ENCODE measurements around the gene FBXL20.

FBXL20 gene

GRCh38 chr17:39238311-39238972 lies 163.0 kb downstream of the FBXL20 start (continued):
- TF ChIP-seq ZNF558 (tag by site-specific recombination; IDR thresholded peaks at IDR 0.05) (no peak), ZNF792 (tag by site-specific recombination; IDR thresholded peaks at IDR 0.05) (no peak), ZSCAN16 (tag by site-specific recombination; IDR thresholded peaks at IDR 0.05) (no peak), ZBTB7A (tag by site-specific recombination; IDR thresholded peaks at IDR 0.05; ENCODE audit: low read depth) (no peak), BCL6B (tag by site-specific recombination; IDR thresholded peaks at IDR 0.05) (no peak), ZFP69B (tag by site-specific recombination; IDR thresholded peaks at IDR 0.05) (no peak), ZIC2 (tag by site-specific recombination; IDR thresholded peaks at IDR 0.05) (no peak), ZNF10 (tag by site-specific recombination; IDR thresholded peaks at IDR 0.05) (no peak), INSM2 (tag by site-specific recombination; IDR thresholded peaks at IDR 0.05) (no peak), GLI4 (tag by site-specific recombination; IDR thresholded peaks at IDR 0.05) (no peak), REPIN1 (tag by site-specific recombination; IDR thresholded peaks at IDR 0.05; ENCODE audit: low read depth) (no peak), ZNF324 (tag by site-specific recombination; IDR thresholded peaks at IDR 0.05) (0 out of 2 replicates have a peak, but pooled peaks have one; percentile 44), KLF7 (tag by site-specific recombination; IDR thresholded peaks at IDR 0.05; ENCODE audit: borderline replicate concordance) (no peak), ZNF692 (tag by site-specific recombination; IDR thresholded peaks at IDR 0.05) (no peak), ZNF639 (tag by site-specific recombination; IDR thresholded peaks at IDR 0.05) (no peak), YY2 (tag by site-specific recombination; IDR thresholded peaks at IDR 0.05) (no peak), ZNF223 (tag by site-specific recombination; IDR thresholded peaks at IDR 0.05) (no peak), SP3 (tag by site-specific recombination; IDR thresholded peaks at IDR 0.05) (no peak; the same call in 1 of the 2 replicates), ZNF239 (tag by site-specific recombination; IDR thresholded peaks at IDR 0.05) (no peak), ZFHX2 (tag by site-specific recombination; conservative IDR thresholded peaks at IDR 0.05) (no peak; the same call in 1 of the 2 replicates), ZNF23 (tag by site-specific recombination; IDR thresholded peaks at IDR 0.05; ENCODE audit: borderline replicate concordance) (no peak)
- TF ChIP-seq, protein P1, sequence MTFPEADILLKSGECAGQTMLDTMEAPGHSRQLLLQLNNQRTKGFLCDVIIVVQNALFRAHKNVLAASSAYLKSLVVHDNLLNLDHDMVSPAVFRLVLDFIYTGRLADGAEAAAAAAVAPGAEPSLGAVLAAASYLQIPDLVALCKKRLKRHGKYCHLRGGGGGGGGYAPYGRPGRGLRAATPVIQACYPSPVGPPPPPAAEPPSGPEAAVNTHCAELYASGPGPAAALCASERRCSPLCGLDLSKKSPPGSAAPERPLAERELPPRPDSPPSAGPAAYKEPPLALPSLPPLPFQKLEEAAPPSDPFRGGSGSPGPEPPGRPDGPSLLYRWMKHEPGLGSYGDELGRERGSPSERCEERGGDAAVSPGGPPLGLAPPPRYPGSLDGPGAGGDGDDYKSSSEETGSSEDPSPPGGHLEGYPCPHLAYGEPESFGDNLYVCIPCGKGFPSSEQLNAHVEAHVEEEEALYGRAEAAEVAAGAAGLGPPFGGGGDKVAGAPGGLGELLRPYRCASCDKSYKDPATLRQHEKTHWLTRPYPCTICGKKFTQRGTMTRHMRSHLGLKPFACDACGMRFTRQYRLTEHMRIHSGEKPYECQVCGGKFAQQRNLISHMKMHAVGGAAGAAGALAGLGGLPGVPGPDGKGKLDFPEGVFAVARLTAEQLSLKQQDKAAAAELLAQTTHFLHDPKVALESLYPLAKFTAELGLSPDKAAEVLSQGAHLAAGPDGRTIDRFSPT (tag by site-specific recombination; IDR thresholded peaks at IDR 0.05), result peak; percentile 90
- TF ChIP-seq, protein P2, sequence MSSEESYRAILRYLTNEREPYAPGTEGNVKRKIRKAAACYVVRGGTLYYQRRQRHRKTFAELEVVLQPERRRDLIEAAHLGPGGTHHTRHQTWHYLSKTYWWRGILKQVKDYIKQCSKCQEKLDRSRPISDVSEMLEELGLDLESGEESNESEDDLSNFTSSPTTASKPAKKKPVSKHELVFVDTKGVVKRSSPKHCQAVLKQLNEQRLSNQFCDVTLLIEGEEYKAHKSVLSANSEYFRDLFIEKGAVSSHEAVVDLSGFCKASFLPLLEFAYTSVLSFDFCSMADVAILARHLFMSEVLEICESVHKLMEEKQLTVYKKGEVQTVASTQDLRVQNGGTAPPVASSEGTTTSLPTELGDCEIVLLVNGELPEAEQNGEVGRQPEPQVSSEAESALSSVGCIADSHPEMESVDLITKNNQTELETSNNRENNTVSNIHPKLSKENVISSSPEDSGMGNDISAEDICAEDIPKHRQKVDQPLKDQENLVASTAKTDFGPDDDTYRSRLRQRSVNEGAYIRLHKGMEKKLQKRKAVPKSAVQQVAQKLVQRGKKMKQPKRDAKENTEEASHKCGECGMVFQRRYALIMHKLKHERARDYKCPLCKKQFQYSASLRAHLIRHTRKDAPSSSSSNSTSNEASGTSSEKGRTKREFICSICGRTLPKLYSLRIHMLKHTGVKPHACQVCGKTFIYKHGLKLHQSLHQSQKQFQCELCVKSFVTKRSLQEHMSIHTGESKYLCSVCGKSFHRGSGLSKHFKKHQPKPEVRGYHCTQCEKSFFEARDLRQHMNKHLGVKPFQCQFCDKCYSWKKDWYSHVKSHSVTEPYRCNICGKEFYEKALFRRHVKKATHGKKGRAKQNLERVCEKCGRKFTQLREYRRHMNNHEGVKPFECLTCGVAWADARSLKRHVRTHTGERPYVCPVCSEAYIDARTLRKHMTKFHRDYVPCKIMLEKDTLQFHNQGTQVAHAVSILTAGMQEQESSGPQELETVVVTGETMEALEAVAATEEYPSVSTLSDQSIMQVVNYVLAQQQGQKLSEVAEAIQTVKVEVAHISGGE (tag by site-specific recombination; conservative IDR thresholded peaks at IDR 0.05; ENCODE audit: low read depth), result peak; percentile 52
- TF ChIP-seq, protein P3, sequence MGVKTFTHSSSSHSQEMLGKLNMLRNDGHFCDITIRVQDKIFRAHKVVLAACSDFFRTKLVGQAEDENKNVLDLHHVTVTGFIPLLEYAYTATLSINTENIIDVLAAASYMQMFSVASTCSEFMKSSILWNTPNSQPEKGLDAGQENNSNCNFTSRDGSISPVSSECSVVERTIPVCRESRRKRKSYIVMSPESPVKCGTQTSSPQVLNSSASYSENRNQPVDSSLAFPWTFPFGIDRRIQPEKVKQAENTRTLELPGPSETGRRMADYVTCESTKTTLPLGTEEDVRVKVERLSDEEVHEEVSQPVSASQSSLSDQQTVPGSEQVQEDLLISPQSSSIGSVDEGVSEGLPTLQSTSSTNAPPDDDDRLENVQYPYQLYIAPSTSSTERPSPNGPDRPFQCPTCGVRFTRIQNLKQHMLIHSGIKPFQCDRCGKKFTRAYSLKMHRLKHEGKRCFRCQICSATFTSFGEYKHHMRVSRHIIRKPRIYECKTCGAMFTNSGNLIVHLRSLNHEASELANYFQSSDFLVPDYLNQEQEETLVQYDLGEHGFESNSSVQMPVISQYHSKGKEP (tag by site-specific recombination; IDR thresholded peaks at IDR 0.05), result no peak
- TF ChIP-seq, protein P4, sequence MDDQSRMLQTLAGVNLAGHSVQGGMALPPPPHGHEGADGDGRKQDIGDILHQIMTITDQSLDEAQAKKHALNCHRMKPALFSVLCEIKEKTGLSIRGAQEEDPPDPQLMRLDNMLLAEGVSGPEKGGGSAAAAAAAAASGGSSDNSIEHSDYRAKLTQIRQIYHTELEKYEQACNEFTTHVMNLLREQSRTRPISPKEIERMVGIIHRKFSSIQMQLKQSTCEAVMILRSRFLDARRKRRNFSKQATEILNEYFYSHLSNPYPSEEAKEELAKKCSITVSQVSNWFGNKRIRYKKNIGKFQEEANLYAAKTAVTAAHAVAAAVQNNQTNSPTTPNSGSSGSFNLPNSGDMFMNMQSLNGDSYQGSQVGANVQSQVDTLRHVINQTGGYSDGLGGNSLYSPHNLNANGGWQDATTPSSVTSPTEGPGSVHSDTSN (CRISPR knock-in tag; IDR thresholded peaks at IDR 0.05), result no peak

Data from HEK293 (cell line).